Stimulated activated CD8-positive, alpha-beta memory T cell treated with anti-CD3 and anti-CD28 coated beads, Interleukin-15, amount 100 ng/mL, for 48 hours (primary cell): ENCODE measurements around the gene KCNJ14.

Experiments used
- DNase-seq, 2 donors: peaks; one replicate each; pipeline ENCODE4 v3.0.0-alpha.2; 2020; ENCODE audit warnings: low read depth in 2 of 2

Gene KCNJ14

GRCh38 chr19:48508729-48509411 lies 53.5 kb downstream of the KCNJ14 start:
- no peak for DNase-seq

DNA sequence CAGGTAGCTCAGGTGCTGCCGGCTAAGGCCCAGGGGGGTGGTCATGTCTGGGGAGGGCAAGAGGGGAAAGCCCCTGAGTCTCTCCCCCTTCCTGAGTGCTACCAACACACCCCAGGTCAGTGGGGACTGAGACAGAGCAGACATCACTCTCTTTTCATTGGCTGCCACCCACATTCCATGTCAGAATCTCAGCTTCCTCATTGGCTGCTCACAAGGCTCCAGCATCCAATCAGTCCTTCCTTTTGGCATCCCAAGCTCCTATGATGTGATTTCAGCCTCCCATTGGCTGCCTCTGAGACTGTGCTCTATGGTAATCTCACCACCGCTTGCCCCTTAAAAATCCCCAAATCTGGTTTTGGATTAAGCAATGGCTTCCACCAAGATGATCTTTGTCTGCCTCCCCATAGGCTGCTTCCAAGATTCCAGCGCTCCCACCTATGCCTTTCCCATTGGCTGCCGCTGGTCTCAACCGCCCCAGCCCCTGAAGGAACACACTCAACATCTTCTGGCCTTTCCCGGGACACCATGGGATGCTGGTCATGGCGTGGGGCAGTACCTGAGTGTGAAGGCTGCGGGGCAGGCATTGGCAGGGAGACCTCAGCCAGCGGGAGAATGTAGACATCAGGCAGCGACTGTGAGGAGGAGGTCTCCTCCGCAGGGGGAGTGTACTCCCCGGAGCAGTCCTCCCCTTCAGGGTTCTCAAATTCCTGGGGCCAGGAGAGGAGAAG lies 54.3 kb downstream of the KCNJ14 start:
- no peak for DNase-seq

- DNase-seq, result peak in 1 of 2 donors; percentile 41
Measured at GRCh38 chr19:48510421-48511268, 55.3 kb downstream of the KCNJ14 start.

GRCh38 chr19:48511321-48511731 lies 56.0 kb downstream of the KCNJ14 start:
- DNase-seq, result no peak

DNA sequence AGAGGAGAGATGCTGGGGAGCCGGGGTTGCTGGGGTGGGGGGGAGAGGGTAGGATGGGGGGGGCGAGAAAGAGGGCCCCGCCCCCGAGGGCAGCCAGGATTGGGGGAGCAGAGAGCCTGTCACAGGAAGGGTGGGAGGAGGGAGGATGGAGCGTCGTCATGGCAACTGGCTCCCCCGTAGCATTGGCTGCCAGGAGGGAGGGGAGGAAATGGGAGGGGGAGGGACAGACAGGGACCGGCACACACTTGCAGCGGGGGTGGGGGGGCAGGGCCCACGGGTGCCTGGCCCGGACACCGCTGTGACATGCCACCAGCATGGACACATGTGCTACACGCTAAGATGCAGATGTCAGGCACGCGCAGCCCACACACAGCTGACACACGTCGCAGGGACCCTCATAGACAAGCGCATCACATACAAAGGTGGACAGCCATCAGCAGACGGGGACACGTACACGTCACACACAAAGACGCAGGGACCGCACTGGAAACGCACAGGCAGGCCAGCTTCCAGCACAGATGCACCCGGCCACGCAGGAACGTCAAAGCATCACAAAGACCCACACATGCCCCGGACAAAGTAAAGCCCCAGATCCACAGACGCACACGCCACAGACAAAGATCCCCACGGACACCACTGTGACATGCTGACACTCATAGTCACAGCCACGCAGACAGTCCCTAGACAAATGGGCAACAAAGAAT lies 56.6 kb downstream of the KCNJ14 start, which contains the start of gene LMTK3:
LMTK3 (minus strand) TSS at position 36 of the 704 bp plus-strand sequence. CDS start 259 bp downstream, outside the sequence.
- DNase-seq, result peak; percentile 58 to 67

- no peak for DNase-seq
Measured at GRCh38 chr19:48512504-48513288, 57.3 kb downstream of the KCNJ14 start.

- DNase-seq, result peak in 1 of 2 donors; percentile 45
Measured at GRCh38 chr19:48513289-48514122, 58.1 kb downstream of the KCNJ14 start.

DNA sequence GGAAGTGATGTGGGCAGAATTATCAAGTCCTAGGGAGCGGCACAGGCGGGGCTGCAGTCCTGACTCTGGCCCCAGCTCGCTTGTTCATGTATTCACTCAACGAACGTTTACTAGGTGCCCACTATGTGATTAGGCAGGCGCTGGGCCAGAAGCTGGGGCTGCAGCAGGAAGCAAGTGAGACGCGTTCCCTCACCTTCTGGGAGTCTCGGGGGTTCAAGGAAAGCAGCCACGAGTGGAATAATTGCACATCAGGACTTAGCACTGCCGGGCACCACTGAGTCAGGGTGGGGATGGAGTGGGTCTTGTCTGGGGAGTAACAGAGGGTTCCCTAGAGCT lies 58.7 kb downstream of the KCNJ14 start:
- DNase-seq, result no peak

DNA sequence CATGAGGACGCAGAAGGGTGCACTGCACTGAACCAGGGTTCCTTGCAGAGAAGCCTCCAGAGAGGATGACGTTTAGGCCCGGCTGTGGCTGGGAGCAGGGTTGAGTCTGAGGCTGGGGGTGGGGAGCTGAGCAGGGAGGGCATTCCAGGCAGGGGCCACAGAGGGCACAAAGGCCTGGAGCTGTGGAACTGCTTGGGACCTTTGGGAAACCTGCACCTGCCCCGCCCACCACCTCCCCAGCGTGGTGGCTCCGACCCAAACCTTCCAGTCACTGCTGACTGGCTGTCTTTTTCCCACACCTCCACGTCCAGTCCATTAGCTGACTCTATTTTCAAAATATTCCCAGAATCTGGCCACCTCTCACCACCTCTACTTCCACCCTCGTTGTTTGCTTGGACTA lies 61.2 kb downstream of the KCNJ14 start:
- no peak for DNase-seq
